Activated CD4-positive, alpha-beta T cell treated with anti-CD3 and anti-CD28 coated beads, Interleukin-2, amount 50 U/mL, for 24 hours (primary cell): ENCODE results near the gene RAD52.
"Not testable (repeated sequence)": the region's sequence is repeated elsewhere in the genome, so short reads cannot be mapped to it uniquely, and the experiment has no call there.

ENCODE experiments used
- DNase-seq, 2 donors: peaks; one replicate each; pipeline ENCODE4 v3.0.0-alpha.2; 2020; ENCODE audit warnings: low read depth in 1 of 2, low spot score in 1 of 2

RAD52 gene

GRCh38 chr12:968545-968944, 19.1 kb upstream of the RAD52 start:
- DNase-seq = no peak

DNA sequence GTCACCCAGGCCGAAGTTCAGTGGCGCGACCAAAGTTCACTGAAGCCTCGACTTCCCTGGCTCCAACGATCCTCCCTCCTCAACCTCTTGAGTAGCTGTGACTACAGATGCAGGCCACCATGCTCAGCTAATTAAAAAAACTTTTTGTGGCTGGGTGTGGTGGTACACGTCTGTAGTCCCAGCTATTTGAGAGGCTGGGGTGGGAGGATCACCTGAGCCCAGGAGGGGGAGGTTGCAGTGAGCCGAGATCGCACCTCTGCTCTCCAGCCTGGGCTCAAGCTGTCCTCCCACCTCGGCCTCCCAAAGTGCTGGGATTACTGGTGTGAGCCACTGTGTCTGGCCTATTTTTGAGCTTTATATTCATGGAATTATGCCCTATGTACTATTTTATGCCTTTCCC, 18.1 kb upstream of the RAD52 start:
- no peak for DNase-seq

DNA sequence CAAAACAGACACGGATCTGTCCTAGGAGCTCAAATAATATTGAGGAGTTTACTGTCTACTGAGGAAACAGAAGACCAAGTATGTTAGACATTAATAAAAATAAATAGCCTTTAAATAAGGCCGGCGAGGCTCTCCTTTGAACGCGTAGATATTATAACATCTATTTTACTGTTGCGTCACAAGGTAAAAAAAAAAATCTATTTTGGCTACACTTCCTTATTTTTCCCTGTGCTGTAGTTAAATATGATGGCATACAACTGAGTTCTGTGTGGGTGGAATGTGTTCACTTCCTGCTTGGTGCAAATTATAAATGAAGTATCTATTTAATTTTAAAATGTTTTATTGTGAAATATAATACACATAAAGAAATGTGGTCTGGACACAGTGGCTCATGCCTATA, 17.2 kb upstream of the RAD52 start:
- DNase-seq = no peak

DNA sequence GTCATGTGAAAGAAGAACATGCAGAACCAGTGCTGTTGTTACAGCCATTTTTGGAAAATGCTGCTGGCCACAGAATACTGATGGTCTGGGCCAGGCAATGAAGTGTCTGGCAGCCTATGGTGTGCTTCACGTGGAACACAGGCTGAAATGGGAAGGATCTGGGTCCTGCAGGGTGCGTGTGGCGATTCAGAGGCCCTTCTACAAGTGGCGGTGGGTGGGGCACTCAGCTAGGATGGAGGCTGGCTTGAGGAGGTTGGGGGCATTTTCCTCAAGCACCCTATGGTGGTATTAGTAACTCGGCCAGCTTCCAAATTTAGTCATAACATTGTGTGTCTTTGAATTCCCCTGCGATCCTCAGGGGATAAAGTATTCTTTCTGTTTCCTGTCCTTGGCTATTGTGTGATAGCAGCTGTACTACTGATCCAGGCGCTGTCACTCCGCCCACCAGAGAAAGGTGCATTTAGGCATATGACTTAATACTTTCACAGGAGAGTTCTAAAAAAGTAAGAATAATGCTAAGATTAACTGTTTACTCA, 9.2 kb upstream of the RAD52 start:
- no peak for DNase-seq

DNA sequence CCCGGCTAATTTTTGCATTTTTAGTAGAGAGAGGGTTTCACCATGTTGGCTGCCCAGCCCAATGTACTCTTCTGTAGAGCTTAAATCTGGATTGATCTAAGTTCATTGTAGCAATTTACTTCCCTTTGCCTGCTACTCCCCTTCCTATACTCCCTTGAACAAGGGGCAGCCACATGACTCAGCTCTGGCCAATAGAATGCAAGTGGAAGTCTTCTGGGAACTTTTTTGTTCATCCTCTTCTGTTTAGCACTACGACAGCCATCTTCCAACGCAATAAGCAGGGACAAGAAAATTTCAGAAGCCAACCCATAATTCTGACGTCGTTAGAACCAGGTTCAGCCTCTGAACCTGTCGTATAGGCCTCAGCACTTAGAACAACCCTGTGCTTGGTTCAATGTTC, 6.4 kb upstream of the RAD52 start:
- DNase-seq = no peak

DNA sequence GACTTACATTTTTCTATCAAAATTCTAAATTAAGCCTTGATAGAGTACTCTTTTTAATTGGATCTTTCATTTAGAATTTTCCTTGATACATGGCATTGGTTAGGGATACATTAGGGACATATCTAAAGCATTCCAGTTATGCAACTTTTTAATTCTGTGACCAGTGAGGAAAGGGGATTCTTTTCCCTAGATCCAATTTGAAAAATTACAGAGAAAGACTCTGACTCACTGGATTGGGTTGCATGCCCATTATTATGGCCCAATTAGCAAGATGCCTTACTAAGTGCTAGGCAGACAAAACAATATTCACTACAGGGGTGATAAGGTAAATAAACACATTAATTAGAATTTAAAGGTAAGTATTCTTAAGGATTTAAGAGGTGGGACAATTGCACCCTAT, 5.2 kb upstream of the RAD52 start:
- no peak for DNase-seq

- DNase-seq = no peak
Measured at GRCh38 chr12:953776-954175, 4.3 kb upstream of the RAD52 start.

- DNase-seq = no peak
Measured at GRCh38 chr12:951176-951575, 1.7 kb upstream of the RAD52 start.

- DNase-seq = no peak
Measured at GRCh38 chr12:948238-948637, 1.3 kb downstream of the RAD52 start.

DNA sequence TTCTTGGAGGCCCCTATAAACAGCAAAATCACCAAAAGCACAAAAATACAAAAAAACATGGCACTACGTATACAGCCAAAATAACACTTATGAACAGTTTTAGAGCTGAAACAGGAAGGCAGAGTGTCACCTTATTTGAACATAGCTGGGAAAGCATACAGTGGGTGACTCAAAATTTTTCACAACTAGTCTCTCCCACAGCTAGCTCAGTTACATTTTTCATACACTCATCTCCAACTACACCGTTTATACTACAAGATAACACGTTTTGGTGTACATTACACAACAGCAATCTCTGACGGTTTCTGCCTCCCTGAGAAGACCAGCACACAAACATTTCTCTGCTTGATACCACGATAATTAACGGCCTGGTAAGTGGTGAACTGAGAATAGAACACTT, 2.9 kb downstream of the RAD52 start:
- no peak for DNase-seq

DNA sequence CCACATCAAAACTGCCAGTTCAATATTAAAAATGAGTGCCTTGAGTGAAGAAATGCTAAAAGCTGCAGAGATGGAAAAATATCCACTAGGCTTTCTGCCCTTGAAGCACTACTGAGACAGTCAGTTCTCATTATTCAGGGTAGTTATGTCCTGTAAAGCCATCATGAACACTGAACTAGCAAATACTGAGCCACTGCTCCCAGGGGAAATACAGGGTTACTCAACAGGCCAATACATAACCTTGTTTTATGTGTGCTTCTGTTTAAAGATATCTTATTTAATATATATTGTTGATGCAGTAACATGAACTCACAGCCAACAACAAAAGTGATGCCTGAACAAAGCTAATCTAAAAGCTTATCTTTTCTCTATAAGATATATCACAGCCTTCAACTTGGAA, 3.3 kb downstream of the RAD52 start:
- DNase-seq = no peak

GRCh38 chr12:944211-944610, 5.3 kb downstream of the RAD52 start:
- no peak for DNase-seq

GRCh38 chr12:943051-943450, 6.4 kb downstream of the RAD52 start:
- no peak for DNase-seq

DNA sequence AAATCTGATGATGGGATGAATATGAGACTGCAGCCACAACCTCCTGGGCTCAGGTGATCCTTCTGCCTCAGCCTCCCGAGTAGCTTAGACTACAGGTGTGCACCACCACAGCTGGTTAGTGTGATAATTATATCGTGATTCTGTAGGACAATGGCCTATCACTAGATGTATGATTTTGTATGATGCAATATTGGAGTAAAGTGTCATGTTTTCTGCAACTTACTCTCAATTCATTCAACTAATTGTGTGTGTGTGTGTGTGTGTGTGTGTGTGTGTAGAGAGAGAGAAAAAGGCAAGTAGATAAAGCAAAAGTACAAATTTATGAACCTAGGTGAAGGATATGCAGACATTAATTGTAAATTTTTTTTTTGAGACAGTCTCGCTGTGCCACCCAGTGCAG, 10.7 kb downstream of the RAD52 start:
- no peak for DNase-seq

DNA sequence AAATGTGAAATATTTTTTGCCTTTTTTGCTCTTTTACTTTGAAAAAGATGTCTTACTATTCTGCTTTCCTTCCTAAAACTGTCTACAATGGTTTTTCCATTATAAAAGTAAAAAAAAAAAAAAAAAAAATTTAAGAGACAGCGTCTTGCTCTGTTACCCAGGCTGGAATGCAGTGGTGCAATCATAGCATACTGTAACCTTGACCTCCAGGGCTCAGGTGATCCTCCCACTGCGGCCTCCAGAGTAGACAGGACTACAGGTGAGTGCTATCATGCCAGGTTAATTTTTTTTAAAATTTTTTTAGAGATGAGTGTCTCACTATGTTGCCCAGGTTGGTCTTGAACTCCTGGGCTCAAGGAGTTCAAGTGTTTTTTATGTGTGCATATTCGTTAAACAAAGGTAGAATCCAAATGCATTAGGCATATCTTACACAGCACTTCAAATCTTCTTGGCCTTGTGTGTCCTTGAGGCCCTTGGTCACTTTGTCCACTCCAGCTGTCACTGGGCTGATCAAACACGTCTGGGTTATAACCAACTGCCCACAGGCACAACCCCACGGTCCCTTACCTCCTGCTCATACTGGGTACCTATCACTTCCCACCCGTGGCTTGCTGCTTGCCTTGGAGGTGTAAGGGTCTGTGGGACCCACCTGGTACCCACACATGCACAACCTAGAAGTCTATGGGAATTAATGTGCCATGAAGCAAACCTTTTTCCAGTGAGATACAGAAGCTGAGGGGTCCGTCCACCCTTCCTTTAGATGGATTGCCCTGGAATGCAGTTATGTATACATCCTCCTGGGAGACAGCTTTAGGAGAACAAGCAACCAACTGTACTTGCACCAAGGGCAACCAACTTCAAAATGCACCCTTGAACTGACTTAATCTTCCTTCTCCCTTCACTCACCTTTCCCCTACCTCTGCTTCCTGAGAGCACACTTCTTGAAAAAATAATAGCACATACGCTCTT, 12.8 kb downstream of the RAD52 start:
- no peak for DNase-seq

DNA sequence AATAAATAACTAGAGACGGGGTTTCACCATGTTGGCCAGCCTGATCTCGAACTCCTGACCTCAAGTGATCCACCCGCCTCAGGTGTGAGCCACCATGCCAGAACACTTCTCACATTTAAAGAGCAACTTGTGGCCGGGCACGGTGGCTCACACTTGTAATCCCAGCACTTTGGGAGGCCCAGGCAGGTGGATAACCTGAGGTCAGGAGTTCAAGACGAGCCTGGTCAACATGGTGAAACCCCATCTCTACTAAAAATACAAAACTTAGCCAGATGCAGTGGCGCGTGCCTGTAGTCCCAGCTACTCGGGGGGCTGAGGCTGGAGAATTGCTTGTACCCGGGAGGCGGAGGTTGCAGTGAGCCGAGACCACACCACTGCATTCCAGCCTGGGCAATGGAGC, 13.6 kb downstream of the RAD52 start:
- DNase-seq = not testable (repeated sequence)

- no peak for DNase-seq
Measured at GRCh38 chr12:931591-931990, 17.9 kb downstream of the RAD52 start.

GRCh38 chr12:931060-931459, 18.4 kb downstream of the RAD52 start:
- no peak for DNase-seq

DNA sequence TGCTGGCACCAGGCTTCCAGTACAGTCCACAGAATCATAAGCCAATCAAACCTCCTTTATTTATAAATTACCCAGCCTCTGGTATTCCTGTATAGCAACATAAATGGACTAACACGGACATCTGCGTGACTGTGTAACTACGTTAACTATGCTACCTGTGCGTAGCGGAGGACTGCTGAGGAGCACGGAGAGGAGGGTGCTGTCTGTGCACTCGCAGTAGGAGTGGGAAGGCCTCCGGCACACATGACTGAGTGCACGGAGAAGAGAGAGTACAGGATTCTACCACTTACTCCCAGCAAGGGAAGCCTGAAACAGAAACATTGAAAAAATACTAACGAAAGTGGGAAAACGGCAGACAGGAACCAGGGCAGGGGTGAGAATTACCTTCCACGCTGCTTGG, 22.9 kb downstream of the RAD52 start:
- no peak for DNase-seq

- no peak for DNase-seq
Measured at GRCh38 chr12:922285-922684, 27.2 kb downstream of the RAD52 start.

DNA sequence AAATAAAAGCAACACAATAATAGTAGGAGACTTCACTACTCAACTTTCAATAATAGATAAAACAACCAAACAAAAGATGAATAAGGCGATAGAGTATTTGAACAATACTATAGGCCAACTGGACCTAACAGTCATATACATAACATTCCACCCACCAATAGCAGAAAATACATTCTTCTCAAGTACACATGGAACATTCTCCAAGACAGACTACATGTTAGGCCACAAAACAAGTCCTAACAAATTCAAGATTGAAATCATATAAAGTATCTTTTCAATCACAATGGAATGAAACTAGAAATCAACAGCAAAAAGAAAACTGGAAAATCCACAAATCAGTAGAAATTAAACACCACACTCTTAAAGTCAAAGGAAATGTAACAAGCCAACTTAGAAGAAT, 28.8 kb downstream of the RAD52 start:
- DNase-seq = no peak

GRCh38 chr12:916712-917445, 32.6 kb downstream of the RAD52 start:
- no peak for DNase-seq
